ENCODE results near the gene JPH2. TPM values are rescaled to one million over a fixed set of nuclear protein-coding genes. Genes with fewer than 3 reads are reported as not detected.

Gene JPH2
- total RNA-seq, 1 donor from 2014 or later: 0.07 TPM

DNA sequence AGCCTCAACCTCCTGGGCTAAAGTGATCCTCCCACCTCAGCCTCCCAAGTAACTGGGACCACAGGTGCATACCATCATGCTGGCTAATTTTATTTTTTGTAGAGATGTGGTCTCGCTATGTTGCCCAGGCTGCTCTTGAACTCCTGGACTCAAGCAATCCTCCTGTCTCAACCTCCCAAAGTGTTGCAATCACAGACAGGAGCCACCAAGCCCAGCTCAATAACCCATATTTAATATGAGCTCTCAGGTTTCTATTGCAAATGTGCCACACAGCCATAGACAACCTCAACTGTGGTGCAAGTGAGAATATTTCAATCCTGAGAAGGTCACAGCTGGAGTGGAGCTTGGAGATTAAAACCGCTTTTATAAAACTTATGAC is 14.4 kb downstream of the JPH2 start:
- Mint-ChIP-seq H3K4me1 (no peaks in the 10 kb centered on the region), H3K27ac (ENCODE audit: unreplicated experiment) (no peak overlapping the region), H3K36me3 (ENCODE audit: low read depth) (no peaks in the 10 kb centered on the region), H3K27me3 (ENCODE audit: low read depth) (peaks cover 9% of the 10 kb centered on the region), H3K4me3 (no peak overlapping the region), H3K9me3 (no peaks in the 10 kb centered on the region)
- TF ChIP-seq, protein P1, sequence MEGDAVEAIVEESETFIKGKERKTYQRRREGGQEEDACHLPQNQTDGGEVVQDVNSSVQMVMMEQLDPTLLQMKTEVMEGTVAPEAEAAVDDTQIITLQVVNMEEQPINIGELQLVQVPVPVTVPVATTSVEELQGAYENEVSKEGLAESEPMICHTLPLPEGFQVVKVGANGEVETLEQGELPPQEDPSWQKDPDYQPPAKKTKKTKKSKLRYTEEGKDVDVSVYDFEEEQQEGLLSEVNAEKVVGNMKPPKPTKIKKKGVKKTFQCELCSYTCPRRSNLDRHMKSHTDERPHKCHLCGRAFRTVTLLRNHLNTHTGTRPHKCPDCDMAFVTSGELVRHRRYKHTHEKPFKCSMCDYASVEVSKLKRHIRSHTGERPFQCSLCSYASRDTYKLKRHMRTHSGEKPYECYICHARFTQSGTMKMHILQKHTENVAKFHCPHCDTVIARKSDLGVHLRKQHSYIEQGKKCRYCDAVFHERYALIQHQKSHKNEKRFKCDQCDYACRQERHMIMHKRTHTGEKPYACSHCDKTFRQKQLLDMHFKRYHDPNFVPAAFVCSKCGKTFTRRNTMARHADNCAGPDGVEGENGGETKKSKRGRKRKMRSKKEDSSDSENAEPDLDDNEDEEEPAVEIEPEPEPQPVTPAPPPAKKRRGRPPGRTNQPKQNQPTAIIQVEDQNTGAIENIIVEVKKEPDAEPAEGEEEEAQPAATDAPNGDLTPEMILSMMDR (conservative IDR thresholded peaks at IDR 0.05): no peak
- no peak for DNase-seq (ENCODE audit: low read depth, low spot score)

DNA sequence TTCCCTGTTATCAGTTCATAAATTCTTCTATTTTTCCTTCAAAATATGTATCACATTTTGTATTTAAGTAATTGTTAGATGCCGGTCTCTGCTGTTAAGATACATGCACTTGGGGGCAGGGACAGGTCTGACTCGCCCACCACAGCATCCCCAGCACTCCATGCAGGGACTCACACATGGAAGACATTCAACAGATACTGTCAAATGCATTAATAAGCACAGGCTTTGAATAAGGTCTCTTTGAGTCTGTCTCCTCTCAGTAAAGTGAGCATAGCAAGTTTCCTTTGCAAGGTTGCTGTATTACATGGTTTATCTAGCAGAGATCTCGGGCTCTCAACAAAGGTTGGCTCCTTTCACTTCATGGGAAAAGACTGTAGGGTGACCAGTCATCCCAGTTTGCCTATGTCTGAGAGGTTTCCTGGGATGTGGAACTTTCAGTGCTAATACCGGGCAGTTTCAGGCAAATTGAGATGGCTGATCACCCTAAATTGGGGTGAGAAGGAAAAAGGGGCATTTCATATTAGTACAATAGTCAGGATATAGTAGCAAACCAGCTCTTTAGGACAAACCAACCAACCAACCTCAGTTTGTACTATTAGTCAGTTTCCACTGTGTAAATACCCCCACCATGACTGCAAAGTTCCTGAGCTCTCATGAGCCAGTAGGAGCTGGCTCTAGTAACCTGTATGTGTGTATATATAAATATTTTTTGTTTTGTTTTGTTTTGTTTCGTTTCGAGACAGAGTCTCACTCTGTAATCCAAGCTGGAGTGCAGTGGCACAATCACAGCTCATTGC is 15.0 kb downstream of the JPH2 start:
- H3K27ac Mint-ChIP-seq (ENCODE audit: unreplicated experiment): no peak overlapping the region
- TF ChIP-seq, protein P1 (conservative IDR thresholded peaks at IDR 0.05): no peak

DNA sequence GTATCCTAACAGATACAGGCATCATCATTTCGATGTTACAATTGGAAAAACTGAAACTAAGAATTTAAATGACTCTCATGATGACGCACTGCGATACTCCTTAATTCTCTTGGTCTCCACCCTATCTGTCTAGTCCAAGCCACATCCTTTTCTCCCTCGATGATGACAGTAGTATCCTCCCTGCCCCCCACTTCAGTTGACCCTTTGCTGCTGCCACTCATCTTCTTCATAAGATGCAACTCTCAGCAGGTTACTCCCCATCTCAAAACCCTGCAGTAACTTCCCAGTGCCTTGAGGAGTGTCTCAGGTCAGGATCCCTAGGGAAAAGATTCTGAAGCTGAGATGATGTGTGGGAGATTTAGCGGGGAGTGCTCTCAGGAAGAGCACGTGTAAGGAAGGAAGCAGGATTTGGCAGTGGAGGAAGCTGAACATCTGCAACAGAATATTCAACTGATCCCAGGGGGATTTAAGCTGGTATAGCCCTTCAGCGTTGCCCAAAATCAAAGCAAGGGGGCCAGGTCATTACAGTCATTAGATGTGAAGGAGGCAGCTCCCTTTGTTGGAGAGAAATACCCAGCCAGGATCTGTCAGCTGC is 16.1 kb downstream of the JPH2 start:
- TF ChIP-seq, protein P1 (conservative IDR thresholded peaks at IDR 0.05): no peak
- H3K36me3 Mint-ChIP-seq (ENCODE audit: low read depth): no peaks in the 10 kb centered on the region
- peak overlapping the region; percentile 13 for H3K27ac Mint-ChIP-seq (ENCODE audit: unreplicated experiment)
- H3K4me3 Mint-ChIP-seq: no peak overlapping the region
- no peaks in the 10 kb centered on the region for H3K9me3 Mint-ChIP-seq
- peaks cover 11% of the 10 kb centered on the region for H3K27me3 Mint-ChIP-seq (ENCODE audit: low read depth)
- peaks cover 9% of the 10 kb centered on the region for H3K4me1 Mint-ChIP-seq
- no peak for DNase-seq (ENCODE audit: low read depth, low spot score)

More for the DNA sequence above, 15.0 kb downstream of the JPH2 start:
- peaks cover 10% of the 10 kb centered on the region for H3K27me3 Mint-ChIP-seq (ENCODE audit: low read depth)
- DNase-seq (ENCODE audit: low read depth, low spot score): no peak
- no peaks in the 10 kb centered on the region for H3K9me3 Mint-ChIP-seq
- no peak overlapping the region for H3K4me3 Mint-ChIP-seq
- H3K4me1 Mint-ChIP-seq: peaks cover 2% of the 10 kb centered on the region
- no peaks in the 10 kb centered on the region for H3K36me3 Mint-ChIP-seq (ENCODE audit: low read depth)

DNA sequence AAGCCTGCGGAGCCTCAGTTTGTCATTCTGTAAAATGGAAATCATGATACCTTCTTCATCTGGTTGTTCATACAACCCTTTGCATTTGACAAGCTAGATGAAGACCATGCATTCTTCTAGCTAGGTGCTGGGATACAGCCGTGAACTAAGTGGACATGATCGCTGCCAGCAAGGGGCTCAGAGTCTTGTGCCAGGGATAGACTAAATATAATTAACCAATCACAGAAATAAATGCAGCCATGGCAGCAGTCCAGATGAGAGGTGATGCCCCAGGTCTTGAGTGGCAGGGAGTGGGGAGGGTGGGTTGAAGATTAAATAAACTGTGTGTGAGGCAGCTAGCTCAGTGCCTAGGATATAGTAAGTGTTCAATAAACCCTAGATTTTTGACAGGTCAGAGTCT is 19.3 kb downstream of the JPH2 start:
- no peak overlapping the region for H3K4me3 Mint-ChIP-seq
- H3K27ac Mint-ChIP-seq (ENCODE audit: unreplicated experiment): no peak overlapping the region
- peaks cover 13% of the 10 kb centered on the region for H3K4me1 Mint-ChIP-seq
- no peaks in the 10 kb centered on the region for H3K36me3 Mint-ChIP-seq (ENCODE audit: low read depth)
- peaks cover 18% of the 10 kb centered on the region for H3K27me3 Mint-ChIP-seq (ENCODE audit: low read depth)
- DNase-seq (ENCODE audit: low read depth, low spot score): no peak
- TF ChIP-seq, protein P1 (conservative IDR thresholded peaks at IDR 0.05): no peak
- no peaks in the 10 kb centered on the region for H3K9me3 Mint-ChIP-seq

DNA sequence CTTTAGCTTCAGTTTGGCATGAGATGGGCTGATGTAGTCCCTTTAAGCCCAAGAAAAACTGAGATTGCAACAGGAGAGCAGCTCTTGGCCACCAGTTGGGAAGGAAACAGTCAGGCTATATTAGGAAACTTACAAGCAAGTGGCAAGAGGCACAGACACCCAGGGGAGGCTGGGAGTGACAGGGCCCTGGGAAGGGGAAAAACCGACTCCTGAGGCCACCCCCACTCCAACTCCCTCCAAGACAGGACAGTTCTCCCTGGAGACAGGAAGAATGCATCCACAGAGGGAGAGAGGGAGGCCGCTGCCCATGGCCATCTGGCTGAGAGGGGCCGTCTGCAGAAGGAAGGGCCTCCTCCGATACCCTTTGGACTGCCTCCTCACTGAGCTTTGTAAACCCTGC is 20.5 kb downstream of the JPH2 start:
- peaks cover 13% of the 10 kb centered on the region for H3K4me1 Mint-ChIP-seq
- TF ChIP-seq, protein P1 (conservative IDR thresholded peaks at IDR 0.05): no peak
- H3K9me3 Mint-ChIP-seq: no peaks in the 10 kb centered on the region
- no peak overlapping the region for H3K4me3 Mint-ChIP-seq
- H3K27me3 Mint-ChIP-seq (ENCODE audit: low read depth): peaks cover 16% of the 10 kb centered on the region
- no peaks in the 10 kb centered on the region for H3K36me3 Mint-ChIP-seq (ENCODE audit: low read depth)
- DNase-seq (ENCODE audit: low read depth, low spot score): no peak
- no peak overlapping the region for H3K27ac Mint-ChIP-seq (ENCODE audit: unreplicated experiment)
